HG02840 (cell line): ENCODE measurements around the gene RAB6B.

Experiments
- ATAC-seq: cut with Tn5 transposase; IDR thresholded peaks from one replicate; pipeline ENCODE4 v1.9.1; 2021; ENCODE audit warnings: mild to moderate bottlenecking, moderate library complexity, moderate number of reproducible peaks; ENCODE audit not compliant: unreplicated experiment, low FRiP score

RAB6B gene

GRCh38 chr3:133931084-133931483, 35.4 kb upstream of the RAB6B start:
- ATAC-seq, result no peak

DNA sequence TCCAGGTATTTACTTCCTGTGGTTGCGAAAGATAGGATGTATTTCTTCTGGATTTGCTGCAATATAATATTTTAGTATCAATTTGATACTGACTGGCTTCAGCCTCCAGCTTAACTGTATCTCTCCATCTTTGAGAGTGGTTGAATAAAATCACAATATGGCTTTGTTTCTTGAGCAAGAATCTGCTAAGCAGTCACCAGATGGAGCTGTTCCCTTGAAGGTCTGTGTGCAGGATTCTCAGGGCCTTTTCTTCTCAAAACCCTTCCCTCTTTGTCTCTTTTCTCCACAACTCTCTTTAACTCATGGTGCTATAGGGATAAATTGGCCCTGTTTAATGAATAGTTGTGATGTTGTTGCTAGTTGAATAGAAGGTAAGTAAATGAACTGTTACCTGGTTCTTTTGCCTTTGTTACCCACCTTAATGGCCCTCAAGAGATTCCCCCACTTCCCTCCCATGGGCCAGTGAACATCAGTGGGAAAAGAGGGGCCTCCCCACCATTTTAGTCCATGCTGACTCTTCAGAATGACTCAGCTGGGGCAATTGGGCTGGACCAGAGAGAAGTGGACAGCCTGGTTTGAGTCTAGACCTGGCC, 34.8 kb upstream of the RAB6B start:
- no peak for ATAC-seq

- ATAC-seq, result no peak
Measured at GRCh38 chr3:133928903-133929607, 33.4 kb upstream of the RAB6B start.

GRCh38 chr3:133928136-133928893, 32.6 kb upstream of the RAB6B start:
- ATAC-seq, result no peak

DNA sequence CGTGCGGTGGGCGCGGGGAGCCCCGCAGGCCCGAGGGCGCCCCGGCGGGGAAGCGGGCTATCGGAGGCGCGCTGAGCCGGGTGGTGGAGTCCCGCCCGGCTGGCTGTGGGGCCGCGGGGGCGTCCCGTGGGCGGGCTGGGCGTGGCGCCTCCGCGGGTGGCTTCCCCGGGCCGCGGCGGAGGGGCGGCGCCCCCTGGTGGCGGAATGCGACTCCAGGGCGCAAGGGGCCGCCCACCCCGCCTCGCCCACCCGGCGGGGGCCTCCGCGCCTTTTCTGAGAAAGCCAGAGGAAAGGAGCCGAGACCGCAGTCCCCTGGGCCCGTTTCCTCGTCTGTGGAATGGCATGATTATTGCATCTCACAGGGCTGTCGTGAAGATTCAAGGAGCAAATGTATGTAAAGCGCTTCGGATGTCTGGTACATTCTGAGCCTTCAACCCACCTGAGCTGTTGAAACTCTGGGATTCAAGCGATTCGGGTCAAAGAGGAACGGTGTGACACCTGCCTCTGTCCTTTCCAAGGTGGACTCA, 31.9 kb upstream of the RAB6B start:
- ATAC-seq, result peak; percentile 57

DNA sequence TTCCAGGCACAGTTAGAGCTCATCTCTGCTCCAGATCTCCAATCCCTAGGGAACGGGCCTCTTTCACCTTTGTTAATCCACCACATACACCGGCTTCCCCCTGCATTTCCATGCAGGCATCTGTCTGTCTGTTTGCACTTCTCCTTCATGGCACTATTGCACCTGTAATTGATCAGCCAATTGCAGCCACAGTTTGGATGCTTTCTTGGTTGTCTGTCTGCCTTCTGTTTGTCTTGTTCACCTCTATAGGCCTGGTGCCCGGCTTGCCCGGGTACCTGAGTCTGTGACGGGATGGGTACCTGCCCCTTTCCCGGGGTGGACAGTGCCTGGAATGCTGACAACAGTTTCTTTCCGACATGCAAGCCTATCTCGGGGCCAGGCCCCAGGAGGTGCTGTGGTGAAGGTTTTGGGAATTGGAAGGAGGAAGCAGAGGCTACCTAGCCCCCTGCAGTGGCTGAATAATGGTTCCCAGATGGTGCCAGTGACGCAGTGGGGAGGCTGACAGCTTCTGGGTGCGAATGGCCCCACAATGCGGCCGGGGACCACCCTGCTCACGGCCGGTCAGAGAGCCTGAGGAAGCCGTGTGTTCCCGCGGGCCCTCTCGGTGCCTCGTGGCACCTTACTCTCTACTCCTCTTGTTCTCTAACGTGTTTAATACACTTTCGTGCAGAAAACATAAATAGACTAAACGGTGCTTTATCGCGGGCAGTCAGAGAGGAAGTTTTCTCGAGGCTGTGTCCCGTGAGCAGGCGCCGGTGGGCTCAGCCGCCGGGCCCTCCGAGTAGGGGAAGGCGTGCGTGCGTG, 31.3 kb upstream of the RAB6B start:
- ATAC-seq, result no peak

GRCh38 chr3:133925960-133926735, 30.5 kb upstream of the RAB6B start:
- ATAC-seq, result no peak

GRCh38 chr3:133924041-133924440, 28.4 kb upstream of the RAB6B start:
- ATAC-seq, result no peak

GRCh38 chr3:133921592-133921991, 25.9 kb upstream of the RAB6B start:
- ATAC-seq, result no peak

DNA sequence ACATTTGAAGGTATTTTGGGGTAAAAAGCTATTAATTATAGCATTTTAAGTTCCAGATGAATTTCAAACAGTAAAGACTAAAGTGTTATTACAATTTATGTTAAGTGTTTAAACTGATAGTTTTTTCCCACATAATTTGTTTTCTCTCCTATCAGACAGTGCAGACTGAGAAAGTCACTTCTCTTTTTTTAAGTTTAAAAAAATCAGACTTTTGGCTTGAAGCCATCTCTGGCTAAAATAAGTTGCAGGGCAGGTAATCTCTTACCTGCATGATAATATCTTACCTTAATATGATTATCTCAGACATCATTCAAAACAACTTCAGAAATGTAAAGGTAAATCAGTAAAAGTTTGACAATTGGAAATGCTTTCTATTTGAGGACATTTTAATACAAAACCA, 21.5 kb upstream of the RAB6B start:
- ATAC-seq, result no peak

DNA sequence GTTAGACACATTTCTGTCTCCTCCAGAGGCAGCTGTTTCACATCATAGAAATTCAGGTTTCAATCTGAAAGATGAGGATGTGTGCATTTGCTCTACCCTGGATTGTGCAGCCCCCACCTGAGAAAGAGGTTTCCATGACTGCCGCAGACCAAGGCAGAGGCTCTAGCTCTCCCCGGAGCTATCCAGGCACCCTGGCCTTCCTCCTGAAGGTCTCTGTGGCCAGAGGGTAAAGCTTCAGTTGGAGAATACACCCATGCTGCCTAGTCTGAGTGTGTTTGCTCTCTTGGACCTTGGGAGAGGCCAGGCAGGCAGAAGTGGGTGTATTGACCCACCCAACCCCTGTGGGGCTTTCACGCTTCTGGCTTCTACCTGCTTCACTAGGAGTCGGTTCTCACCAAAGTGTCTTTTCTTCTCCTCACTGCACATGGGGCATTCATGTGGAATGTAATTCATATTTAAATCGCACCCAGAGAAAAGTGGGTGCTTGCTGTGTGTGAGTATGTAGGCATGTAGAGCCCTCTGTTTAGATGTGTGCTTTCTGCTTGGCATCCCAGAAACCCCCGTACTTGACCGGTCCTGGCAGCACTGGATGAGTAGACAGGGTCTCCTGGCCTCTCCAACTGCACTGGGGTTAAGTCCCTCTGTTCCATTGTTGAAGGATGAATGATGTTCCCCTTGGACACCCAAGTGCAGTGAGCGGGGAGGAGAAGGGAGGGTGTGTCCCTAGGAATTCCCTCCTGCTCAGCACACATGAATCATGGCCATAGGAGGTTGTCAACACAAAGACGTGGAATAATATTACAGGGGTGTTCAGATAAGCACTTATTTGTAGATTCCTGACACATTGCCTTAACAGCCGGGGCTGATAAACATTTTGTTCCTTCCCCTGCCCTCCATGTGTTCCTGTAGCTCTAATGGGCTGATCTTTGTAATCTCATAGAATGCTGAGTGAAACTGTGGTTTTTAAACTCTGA, 20.3 kb upstream of the RAB6B start:
- no peak for ATAC-seq

DNA sequence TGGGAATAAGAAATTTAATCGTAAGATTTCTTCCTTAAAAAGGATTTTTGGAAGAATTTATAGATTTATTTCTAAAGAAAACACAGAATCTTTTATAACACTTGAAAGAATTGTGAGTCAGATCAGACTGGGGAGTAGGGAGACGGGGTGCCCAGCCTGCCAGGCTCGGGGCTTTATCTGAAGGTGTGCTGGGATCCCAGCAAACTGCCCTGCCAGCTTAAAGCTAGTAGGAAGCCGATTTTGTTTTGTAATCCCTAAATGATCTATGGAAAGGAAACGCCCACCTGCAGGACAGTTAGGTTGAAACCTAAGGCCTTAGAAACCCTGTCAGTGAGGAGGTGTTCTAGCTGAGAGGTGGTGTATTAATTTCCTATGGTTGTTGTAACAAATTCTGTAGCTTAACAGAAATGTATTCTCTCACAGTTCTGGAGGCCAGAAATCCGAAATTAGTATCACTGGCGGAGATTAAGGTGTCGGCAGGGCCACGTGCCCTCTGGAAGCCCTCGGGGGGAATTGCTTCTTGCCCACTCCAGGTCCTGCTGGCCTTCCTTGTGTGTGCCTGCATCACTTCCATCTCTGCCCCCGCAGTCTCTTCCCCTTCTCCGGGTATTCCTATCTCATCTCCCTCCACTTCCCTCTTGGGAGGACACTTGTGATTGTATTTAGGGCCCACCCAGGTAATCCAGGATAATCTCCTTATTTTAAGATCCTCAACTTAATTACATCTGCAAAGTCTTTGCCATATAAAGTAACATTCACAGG, 19.3 kb upstream of the RAB6B start:
- ATAC-seq, result no peak

DNA sequence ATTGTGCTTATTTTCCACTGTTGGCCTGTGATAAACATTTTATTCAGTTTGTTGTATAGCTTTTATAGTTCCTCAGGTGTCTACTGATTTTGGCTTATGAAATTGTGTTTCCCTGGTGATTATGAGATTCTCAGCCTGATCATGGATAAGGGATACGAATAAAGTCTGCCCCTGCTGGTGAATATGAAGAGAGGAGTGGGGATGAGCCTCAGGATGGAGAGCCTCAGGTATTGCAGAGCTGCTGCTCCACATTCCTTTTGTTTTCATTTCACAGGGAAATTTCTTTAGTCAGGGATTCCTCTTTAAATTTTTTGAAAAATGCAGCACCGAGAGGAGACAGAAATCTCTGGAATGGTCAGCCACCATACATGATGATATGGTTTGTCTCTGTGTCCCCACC, 14.7 kb upstream of the RAB6B start:
- no peak for ATAC-seq

- ATAC-seq, result no peak
Measured at GRCh38 chr3:133905376-133905775, 9.7 kb upstream of the RAB6B start.

- ATAC-seq, result no peak
Measured at GRCh38 chr3:133901847-133902246, 6.2 kb upstream of the RAB6B start.

DNA sequence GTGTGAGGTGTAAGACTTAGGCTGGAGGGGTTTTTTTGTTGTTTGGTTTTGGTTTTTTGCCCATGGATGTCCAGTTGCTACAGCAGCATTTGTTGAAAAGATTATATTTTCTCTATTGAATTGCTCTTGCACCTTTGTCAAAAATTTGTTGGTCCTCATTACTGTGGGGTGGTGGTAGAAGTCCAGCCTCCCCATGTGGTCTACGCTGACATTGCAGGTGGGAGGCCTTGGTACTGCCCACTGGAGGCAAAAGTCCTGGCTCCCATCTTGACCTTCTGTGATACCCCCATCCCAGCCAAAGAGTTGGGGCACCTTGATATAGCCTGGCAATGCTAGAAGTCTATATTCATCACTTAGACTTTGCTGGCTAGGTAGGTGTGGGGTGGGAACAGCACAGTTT, 5.4 kb upstream of the RAB6B start:
- no peak for ATAC-seq

DNA sequence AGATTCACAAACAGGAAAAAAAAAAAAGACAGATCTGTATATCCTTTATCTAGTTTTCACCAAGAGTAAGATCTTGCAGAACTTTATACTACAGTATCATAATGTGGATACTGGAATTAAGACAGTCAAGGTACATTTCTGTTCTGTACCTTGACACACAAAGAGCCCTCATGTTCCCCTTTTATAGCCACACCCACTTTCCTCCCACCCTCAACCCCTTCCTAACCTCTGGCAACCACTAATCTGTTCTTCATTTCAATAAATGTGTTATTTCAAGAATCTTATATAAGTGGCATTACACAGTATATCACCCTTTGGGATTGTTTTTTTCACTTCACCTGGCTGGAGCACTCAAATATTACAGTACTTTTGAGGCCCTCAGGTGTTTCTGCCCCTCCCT, 3.6 kb upstream of the RAB6B start:
- ATAC-seq, result no peak

GRCh38 chr3:133897547-133897946, 1.9 kb upstream of the RAB6B start:
- no peak for ATAC-seq
